HL-60 (cell line): ENCODE measurements around the gene ZGLP1.

Source experiments
- CTCF ChIP-seq: IDR thresholded peaks from one replicate; pipeline ENCODE4 v1.5.1; 2011; ENCODE audit warnings: low read length, control low read depth, inconsistent platforms; ENCODE audit not compliant: insufficient read depth
- GABPA ChIP-seq: IDR thresholded peaks from 2 replicates; pipeline ENCODE4 v1.6.1; 2012; ENCODE audit warnings: low read depth
- POLR2AphosphoS5 ChIP-seq: IDR thresholded peaks from 2 replicates; pipeline ENCODE4 v1.6.1; 2012; ENCODE audit warnings: low read depth
- REST ChIP-seq: IDR thresholded peaks from 2 replicates; pipeline ENCODE4 v1.6.1; 2012; ENCODE audit warnings: low read depth; ENCODE audit not compliant: insufficient replicate concordance

DNA sequence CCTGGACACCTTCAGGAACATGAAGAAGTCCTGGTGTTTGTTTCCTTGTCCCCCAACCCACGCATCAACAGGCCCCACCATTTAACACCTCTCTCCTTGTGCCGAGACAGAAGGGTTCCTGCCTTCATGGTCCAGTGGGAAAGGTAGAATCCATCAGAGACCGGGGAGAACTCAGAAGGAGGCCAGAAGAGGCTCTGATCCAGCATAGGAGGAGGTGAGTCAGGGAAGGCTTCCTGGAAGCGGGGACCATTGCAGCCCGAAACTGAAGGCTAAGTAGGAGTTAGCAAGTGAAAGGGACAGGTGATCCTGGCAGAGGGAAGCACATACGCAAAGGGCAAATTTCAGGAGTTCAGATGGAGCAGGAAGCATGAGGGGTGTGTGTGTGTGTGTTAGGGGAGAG lies 29.3 kb upstream of the ZGLP1 start:
- TF ChIP-seq CTCF: no peak
- TF ChIP-seq REST: no peak
- TF ChIP-seq GABPA: no peak
- TF ChIP-seq POLR2AphosphoS5: no peak
